ENCODE measurements around the gene SHISA5. TPM values are rescaled to one million over a fixed set of nuclear protein-coding genes. Genes with fewer than 3 reads are reported as not detected.

Gene SHISA5
- total RNA-seq, 2 donors from 2014 or later = 64.0 to 75.3 TPM

DNA sequence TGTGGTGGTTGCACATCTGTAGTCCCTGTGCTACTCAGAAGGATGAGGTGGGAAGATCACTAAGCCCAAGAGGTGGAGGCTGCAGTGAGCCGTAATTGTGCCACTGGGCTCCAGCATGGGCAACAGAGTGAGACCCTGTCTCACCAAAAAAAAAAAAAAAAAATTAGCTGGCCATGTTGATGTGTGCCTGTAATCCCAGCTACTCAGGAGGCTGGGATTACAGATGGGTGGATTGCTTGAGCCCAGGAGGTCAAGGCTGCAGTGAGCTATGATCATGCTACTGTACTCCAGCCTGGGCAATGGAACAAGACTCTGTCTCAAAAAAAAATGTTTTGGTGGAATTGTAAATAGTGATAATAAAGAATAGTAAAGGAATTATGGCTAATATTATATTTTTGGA, 47.5 kb downstream of the SHISA5 start:
- Mint-ChIP-seq H3K9me3 (no peaks in the 10 kb centered on the region), H3K36me3 (peaks cover 6 to 15% of the 10 kb centered on the region in 2 donors), H3K27ac (no peak overlapping the region)
- ATAC-seq (no peak), DNase-seq (ENCODE audit: low spot score in 2 of 2) (no peak)

DNA sequence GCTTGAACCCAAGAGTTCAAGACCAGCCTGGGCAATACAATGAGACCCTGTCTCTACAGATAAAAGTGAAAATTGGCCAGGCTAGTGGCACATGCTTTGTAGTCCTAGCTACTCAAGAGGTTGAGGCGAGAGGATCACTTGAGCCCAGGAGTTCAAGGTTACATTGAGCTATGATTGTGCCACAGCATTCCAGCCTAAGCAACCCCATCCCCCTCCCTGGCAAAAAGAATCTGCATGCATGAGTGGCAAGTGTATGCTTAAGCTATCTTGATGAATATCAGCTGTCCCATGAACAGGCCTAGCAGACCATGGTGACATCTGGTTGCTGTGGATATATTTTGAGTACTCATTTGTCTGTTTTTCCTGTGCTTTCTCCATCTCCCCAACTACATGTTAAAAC, 52.7 kb downstream of the SHISA5 start:
- no peak for DNase-seq (ENCODE audit: low spot score in 2 of 2)
- no peak for ATAC-seq
- Mint-ChIP-seq H3K27ac (no peak overlapping the region), H3K9me3 (no peaks in the 10 kb centered on the region), H3K36me3 (peaks cover 10 to 30% of the 10 kb centered on the region in 2 donors)

DNA sequence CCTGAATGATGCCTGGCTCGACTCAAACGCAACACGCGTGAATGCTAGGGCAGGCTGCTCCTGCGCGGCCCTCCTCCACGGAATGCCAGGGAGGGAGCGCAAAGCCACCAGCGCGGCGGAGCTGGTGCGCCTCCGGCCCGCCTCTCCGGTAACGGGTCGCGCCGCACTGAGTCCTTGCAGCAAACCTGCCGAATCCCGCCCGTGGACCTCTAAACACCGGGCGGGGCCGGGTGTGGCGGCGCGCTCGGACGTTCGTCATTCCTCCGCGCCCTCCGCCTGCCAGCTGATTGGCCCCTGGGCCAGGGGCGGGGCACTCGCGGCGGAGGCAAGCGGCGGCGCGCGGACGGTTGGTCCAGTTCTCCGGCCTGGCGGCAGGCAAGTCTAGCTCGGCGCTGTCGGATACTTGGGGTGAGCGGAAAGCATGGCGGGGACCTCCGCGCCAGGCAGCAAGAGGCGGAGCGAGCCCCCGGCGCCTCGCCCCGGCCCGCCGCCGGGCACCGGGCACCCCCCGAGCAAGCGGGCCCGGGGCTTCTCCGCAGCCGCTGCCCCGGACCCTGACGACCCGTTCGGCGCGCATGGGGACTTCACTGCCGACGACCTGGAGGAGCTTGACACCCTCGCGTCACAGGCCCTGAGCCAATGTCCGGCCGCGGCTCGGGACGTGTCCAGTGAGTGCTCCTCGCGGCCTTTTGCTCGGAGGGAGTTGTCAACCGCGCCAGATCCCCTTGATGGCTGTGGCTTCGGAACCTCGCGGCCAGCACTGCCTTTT, 57.4 kb downstream of the SHISA5 start, which contains the start of gene ATRIP:
ATRIP (plus strand) TSS at position 313 of the 769 bp plus-strand sequence; CDS start at position 422, 109 bp downstream.
- Mint-ChIP-seq H3K36me3 (peaks cover 7 to 23% of the 10 kb centered on the region in 2 donors), H3K27ac (peak within 1 kb of the TSS; percentile 90 to 96), H3K9me3 (no peaks in the 10 kb centered on the region)
- peak; percentile 97 to 99 for ATAC-seq
- DNase-seq (ENCODE audit: low spot score in 2 of 2) = peak; percentile 87 to 90

DNA sequence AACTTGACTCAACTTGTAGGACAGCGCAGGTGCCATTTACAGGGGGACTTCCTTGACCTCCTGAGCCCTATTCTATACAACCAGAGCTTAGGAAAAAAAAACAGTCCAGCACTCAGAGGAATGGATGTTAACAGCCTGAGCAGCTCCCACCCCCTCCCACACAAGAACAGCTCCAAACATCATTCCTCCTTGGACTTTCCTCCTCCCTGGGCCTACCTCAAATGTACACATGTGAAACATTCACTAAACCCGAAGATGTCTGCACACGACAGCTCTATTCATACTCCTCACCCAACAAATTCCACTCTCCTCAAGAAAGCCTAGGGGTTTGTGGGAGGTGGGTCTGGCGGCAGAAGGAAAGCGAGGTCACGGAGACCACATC, 57.9 kb downstream of the SHISA5 start:
- H3K27ac Mint-ChIP-seq = peak overlapping the region; percentile 90 to 96
- H3K36me3 Mint-ChIP-seq = peaks cover 7 to 23% of the 10 kb centered on the region in 2 donors
- ATAC-seq (no peak), DNase-seq (ENCODE audit: low spot score in 2 of 2) (no peak)
- no peaks in the 10 kb centered on the region for H3K9me3 Mint-ChIP-seq

DNA sequence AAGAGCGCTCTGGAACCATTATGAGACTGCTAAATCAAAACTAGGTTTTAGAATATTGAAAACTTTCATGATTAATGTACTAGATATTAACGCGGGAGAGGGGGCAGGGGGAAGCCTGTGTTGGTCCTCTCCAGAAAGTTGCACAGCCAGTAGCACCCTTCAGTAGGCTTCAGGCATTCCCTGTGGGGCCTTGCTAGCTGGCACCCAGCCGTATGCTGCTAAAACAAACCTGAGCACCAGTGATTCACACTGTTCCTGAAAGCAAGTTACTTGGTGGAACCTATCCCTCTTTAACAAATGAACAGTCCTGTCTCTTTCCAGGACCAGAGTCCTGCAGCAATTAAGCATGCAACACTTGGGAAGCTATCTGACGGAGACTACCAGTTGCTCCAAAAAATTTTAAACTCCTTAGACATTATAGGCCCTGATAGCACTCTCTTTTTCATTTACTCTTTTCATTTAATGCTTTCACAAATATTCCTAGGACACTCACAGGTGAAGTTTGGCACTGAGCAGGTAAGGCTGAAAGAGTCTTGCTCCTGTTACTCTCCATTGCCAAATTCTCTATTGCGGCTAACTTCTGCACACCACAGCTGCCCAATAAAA, 58.6 kb downstream of the SHISA5 start:
- ATAC-seq (no peak), DNase-seq (ENCODE audit: low spot score in 2 of 2) (no peak)
- Mint-ChIP-seq H3K9me3 (no peaks in the 10 kb centered on the region), H3K36me3 (peaks cover 11 to 28% of the 10 kb centered on the region in 2 donors), H3K27ac (peak overlapping the region in 1 of 2 donors; percentile 90)

DNA sequence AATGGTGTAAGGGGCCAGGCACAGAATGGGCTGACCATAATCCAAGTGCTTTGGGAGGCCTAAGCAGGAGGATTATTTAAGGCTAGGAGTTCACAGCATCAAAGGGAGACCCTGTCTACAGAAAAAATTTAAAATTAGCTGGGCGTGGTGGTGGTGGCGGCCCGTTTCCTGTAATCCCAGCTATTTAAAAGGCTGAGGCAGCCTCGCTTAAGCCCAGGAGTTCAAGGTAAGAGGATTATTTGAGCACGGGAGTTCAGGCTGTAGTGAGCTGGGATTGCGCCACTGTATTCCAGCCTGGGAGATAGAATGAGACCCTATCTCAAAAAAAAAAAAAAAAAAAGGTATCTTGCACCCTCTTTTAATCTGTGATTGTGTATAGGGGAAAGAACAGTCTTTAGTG, 62.0 kb downstream of the SHISA5 start:
- ATAC-seq (no peak), DNase-seq (ENCODE audit: low spot score in 2 of 2) (no peak)
- H3K27ac Mint-ChIP-seq = peak overlapping the region in 1 of 2 donors; percentile 96
- no peaks in the 10 kb centered on the region for H3K9me3 Mint-ChIP-seq
- H3K36me3 Mint-ChIP-seq = peaks cover 20 to 23% of the 10 kb centered on the region in 2 donors

DNA sequence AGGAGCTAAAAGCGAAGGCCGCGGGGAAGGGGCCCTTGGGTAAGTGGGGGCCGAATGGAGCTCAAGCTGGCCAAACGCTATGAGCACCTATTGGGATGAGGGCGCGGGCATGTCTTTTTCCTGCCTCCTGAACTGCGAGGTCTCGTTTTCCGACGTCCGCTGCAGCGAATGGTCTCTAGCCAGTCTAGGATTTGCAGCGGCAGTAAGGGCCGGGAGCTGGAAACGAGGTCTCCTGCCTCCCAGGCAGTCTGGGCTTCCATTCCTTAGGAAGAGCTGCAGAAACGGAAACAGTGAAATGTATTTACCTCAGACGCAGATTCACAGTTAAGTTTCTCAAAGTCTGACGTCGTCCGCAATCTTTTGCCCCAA, 63.4 kb downstream of the SHISA5 start:
- peak overlapping the region in 1 of 2 donors; percentile 96 for H3K27ac Mint-ChIP-seq

DNA sequence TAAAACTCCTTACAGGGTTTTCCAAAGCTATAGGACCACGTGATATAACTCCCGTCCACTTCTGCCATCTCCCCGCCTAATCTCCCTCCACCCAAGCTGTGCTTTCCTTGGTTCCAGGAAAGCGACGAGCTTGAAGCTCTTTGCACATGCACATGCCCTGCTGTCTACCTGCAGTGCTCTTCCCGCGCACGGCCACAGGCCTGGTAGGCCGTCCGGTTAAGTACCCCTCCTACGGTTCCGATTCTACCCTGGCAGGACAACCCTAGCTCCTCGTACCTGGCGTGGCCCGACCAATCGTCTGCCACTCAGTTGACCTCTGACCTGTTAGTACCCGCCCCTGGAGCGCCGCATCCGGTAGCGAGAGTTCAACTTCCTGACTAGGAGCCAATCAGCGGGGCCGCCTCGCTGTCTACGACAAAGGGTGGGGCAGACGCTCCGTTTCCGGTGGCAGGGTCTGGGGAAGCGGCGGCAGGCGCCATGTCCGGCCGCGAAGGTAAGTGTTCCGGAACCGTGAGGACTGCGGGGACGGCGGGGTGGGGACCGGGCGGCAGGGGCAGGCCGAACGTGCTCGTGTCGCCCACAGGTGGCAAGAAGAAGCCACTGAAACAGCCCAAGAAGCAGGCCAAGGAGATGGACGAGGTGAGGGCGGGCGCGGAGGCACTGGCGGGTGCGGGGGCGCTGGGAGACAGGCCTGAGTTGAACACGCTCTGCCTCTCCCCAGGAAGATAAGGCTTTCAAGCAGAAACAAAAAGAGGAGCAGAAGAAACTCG, 64.0 kb downstream of the SHISA5 start, which contains the start of the genes CCDC51 and TMA7:
CCDC51 (minus strand) TSS at position 300 of the 770 bp plus-strand sequence. CDS start 4,991 bp downstream, outside the sequence.
TMA7 (plus strand) TSS at position 438 of the 770 bp plus-strand sequence; CDS start at position 478, 40 bp downstream.
- no peaks in the 10 kb centered on the region for H3K9me3 Mint-ChIP-seq
- peaks cover 14 to 17% of the 10 kb centered on the region in 2 donors for H3K36me3 Mint-ChIP-seq
- peak; percentile 96 to 98 for DNase-seq (ENCODE audit: low spot score in 2 of 2)
- ATAC-seq = peak; percentile 98
- H3K27ac Mint-ChIP-seq = peak within 1 kb of the TSS in 1 of 2 donors; percentile 96

More for the DNA sequence above, 63.4 kb downstream of the SHISA5 start:
- H3K36me3 Mint-ChIP-seq = peaks cover 14 to 17% of the 10 kb centered on the region in 2 donors
- no peak for DNase-seq (ENCODE audit: low spot score in 2 of 2)
- no peak for ATAC-seq
- no peaks in the 10 kb centered on the region for H3K9me3 Mint-ChIP-seq

DNA sequence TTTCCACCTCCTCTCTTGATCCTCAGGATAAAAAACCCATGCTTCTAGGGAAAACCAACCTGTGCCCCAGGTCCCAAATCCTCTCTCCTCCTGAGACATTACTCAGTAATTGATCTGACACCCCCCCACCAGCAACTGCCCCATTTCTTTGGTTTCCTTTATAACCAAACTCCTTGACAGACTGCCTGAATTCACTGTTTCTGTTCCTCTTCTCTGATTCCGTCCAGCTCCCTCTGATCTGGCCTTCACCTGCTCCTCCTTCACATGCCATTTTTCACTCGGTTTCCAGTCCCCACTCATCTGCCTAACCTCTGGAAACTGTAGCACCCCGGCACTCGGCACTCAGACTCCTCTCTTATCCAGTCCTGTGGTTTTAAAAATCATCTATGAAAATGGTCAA, 66.2 kb downstream of the SHISA5 start:
- DNase-seq (ENCODE audit: low spot score in 2 of 2) (no peak), ATAC-seq (no peak)
- no peak overlapping the region for H3K27ac Mint-ChIP-seq
- peaks cover 14 to 17% of the 10 kb centered on the region in 2 donors for H3K36me3 Mint-ChIP-seq
- H3K9me3 Mint-ChIP-seq = no peaks in the 10 kb centered on the region

DNA sequence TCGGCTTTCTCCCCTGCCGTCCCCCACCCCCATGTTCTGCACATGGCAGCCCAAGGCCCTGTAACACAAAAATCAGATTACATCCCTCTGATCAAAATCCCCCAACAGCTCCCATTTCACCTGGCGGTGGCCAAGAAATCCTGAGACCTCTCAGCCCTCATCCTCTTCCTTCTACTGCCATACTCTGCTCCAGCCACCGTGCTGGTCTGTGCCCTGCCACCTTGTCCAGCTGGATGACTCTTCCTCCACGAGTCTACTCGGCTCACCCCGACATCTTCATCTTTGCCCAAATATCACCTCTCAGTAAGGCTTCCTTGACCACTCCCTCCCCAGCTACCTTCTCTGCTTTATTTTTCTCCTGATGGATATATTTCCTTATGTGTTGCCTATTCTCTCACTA, 67.1 kb downstream of the SHISA5 start:
- DNase-seq (ENCODE audit: low spot score in 2 of 2) (no peak), ATAC-seq (no peak)
- H3K27ac Mint-ChIP-seq = no peak overlapping the region
- H3K36me3 Mint-ChIP-seq = peaks cover 14 to 17% of the 10 kb centered on the region in 2 donors
- no peaks in the 10 kb centered on the region for H3K9me3 Mint-ChIP-seq

DNA sequence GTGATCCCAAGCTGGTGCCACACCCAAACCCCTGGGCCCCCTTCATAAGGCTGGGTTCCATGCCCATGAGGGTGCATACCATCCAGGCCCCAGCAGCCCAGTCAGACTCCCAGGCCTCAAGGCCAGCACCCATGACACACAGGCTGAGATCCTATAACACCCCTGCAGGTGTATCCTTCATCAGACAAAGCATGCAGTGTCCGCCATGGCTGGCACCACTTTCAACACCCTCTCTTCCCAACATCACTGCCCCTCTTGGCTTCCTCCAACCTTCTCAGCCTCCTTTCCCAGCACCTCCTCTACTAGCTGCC, 67.5 kb downstream of the SHISA5 start:
- ATAC-seq (no peak), DNase-seq (ENCODE audit: low spot score in 2 of 2) (no peak)
- H3K27ac Mint-ChIP-seq = no peak overlapping the region
- H3K36me3 Mint-ChIP-seq = peaks cover 14% of the 10 kb centered on the region in 2 donors
- H3K9me3 Mint-ChIP-seq = no peaks in the 10 kb centered on the region

DNA sequence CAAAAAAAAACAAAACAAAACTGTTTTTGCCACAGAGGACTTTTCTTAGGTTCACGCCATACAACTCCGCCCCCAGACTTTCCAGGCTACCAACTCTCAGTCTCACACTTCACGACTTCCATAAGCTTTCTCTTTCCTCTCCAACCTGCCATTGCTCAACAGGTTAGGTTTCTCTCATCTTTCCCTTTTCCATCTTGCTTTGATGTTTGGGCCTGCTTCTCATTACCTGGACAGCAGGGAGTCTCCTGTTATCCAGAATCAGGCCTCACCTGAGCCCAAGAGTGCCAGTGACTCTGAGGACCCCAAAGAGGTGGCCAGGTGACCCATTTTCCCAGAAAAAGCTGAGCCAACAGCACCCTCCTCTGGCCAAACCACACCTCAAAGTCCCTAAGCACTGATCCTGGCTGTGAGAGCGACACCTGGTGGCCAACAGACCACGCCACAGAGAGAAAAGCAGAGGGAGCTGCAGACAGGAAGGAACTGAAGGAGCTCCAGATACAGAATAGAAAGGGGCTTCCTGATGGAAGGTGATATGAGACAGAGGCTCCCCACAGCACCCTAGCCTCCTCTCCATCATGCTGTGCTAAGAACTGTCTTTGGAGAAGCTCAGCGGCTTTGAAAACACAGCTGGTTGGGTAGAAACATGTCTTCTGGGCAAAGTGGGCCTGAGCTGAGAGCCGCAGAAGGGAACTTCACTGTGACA, 68.0 kb downstream of the SHISA5 start:
- H3K27ac Mint-ChIP-seq = no peak overlapping the region
- peak; percentile 82 to 87 for DNase-seq (ENCODE audit: low spot score in 2 of 2)
- H3K9me3 Mint-ChIP-seq = no peaks in the 10 kb centered on the region
- peaks cover 11 to 14% of the 10 kb centered on the region in 2 donors for H3K36me3 Mint-ChIP-seq
- ATAC-seq = peak; percentile 23 to 45

DNA sequence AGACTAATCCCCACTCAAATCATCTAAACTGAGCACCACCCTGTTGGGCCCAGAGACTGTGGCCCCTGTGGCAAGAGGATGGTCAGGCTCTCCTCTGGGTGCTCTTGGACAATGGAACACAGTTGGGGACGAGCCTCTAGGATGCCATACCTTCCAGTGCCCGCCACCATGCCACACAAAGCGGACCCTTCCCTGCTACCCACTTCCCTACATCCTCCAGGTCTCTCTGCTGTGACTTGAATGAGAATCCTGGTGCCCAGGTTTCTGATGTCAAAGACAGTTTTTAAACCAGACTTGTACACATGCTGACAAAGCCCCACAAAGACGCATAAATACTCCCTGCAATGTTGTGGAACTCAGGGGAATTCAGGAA, 68.8 kb downstream of the SHISA5 start:
- ATAC-seq = no peak
- DNase-seq (ENCODE audit: low spot score in 2 of 2) = no peak
- Mint-ChIP-seq H3K27ac (no peak overlapping the region), H3K9me3 (no peaks in the 10 kb centered on the region), H3K36me3 (peaks cover 6 to 7% of the 10 kb centered on the region in 2 donors)

DNA sequence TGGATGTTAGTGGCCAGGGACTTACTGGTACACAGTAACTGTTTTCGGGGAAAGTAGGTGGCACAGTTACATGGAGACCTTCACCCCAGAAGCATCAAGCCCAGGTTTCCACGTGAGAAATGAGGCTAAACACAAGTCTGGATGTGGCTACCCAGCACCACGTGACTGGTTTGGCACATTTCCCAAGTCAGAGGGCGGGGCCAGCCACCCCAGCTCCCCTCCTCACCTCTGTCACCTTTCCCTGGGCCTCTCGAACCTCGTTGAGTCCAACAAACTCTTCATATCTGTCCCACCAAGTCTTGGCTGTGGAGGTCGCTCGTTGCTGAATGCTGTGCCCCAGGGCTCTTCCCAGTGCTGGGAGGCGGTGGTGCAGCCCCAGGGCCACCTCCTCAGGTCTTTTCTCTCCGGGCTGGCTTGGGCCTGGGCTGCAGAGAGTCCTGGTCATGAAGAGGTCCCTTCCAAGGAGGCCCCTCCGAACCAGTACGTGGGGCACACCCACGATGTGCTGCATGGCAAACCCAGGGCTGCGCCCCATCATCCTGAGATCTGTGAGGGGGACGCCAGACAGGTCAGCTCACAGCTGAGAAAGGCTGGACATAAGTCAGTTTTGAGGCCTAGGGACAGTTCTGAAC, 69.3 kb downstream of the SHISA5 start:
- DNase-seq (ENCODE audit: low spot score in 2 of 2) (no peak), ATAC-seq (no peak)
- peak overlapping the region in 1 of 2 donors; percentile 30 for H3K27ac Mint-ChIP-seq
- peaks cover 2% of the 10 kb centered on the region in 2 donors for H3K36me3 Mint-ChIP-seq
- no peaks in the 10 kb centered on the region for H3K9me3 Mint-ChIP-seq

DNA sequence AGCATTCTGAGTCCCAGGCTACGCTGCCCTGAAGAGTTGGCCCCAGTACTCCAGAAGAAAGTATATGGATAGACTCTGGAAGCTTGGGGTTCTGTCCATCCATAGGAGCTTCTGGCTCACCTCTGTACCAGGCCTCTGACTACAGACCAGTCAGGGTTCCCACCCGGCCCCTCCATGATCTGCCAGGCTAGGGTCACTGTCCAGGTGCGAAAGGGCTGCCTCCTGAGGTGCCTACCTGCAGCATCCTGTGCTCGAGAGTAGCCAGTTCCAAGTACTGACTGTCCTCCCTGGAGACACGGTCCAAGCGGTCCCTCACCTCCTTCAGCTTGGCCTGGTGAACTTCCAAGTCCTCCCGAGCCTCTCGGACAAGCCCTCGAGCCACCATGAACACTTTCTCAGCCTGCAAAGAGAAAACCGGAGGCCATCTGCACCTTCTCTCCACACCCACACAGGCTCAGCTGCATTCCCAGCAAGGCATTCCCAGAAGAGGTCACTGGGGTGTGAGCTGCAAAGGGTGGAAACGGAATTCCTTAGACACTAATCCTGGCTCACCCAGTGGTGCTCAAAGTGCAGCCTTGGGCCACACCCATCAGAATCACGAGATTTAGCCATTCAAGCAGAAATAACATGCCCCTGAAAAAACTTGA, 70.4 kb downstream of the SHISA5 start:
- ATAC-seq = no peak
- DNase-seq (ENCODE audit: low spot score in 2 of 2) = no peak
- Mint-ChIP-seq H3K27ac (no peak overlapping the region), H3K36me3 (no peaks in the 10 kb centered on the region), H3K9me3 (no peaks in the 10 kb centered on the region)
